Central memory CD8-positive, alpha-beta T cell (primary cell): ENCODE measurements around the gene PSMA7.

Experiments used
- ATAC-seq: fragments of 150-1000 bp; cut with Tn5 transposase; replicated peaks from 2 replicates; pipeline ENCODE4 v1.10.0; 2022; ENCODE audit warnings: mild to moderate bottlenecking, moderate FRiP score, moderate number of reproducible peaks; ENCODE audit not compliant: poor library complexity, severe bottlenecking; ENCODE audit errors: extremely low read depth
- DNase-seq, 2 donors: peaks; one replicate each; pipeline ENCODE4 v3.0.0; 2021; ENCODE audit warnings: low spot score in 2 of 2
- H3K27ac Mint-ChIP-seq: one replicate; pipeline ENCODE4 v1.8.0; 2022; ENCODE audit warnings: low read depth, mild to moderate bottlenecking, moderate library complexity, mixed read lengths
- H3K27me3 Mint-ChIP-seq: one replicate; pipeline ENCODE4 v1.8.0; 2022; ENCODE audit warnings: mixed read lengths
- H3K36me3 Mint-ChIP-seq: one replicate; pipeline ENCODE4 v1.8.0; 2022; ENCODE audit warnings: mild to moderate bottlenecking, moderate library complexity, mixed read lengths; ENCODE audit not compliant: insufficient read depth
- H3K4me1 Mint-ChIP-seq: one replicate; pipeline ENCODE4 v1.8.0; 2022; ENCODE audit warnings: mixed read lengths
- H3K4me3 Mint-ChIP-seq: one replicate; pipeline ENCODE4 v1.8.0; 2022; ENCODE audit warnings: mild to moderate bottlenecking, moderate library complexity, mixed read lengths
- H3K9me3 Mint-ChIP-seq: one replicate; pipeline ENCODE4 v1.8.0; 2022; ENCODE audit warnings: mixed read lengths

Gene PSMA7

GRCh38 chr20:62143081-62143956 is at the start of gene PSMA7, which contains the start of gene SS18L1:
Gene PSMA7, minus strand, starts transcription at chr20:62143394. Its CDS starts 91 bp downstream, at chr20:62143303.
Gene SS18L1, plus strand, starts transcription at chr20:62143769. Its CDS starts 52 bp downstream, at chr20:62143821.
- Mint-ChIP-seq H3K9me3 (no peaks in the 10 kb centered on the region), H3K36me3 (peaks cover 50% of the 10 kb centered on the region), H3K27ac (peak within 1 kb of the TSS; percentile 91), H3K27me3 (no peaks in the 10 kb centered on the region), H3K4me3 (peak within 1 kb of the TSS; percentile 81), H3K4me1 (peaks cover 47% of the 10 kb centered on the region)
- DNase-seq: peak; percentile 74 to 79
- ATAC-seq: peak; percentile 81

- ATAC-seq (no peak), DNase-seq (no peak)
- Mint-ChIP-seq H3K36me3 (peaks cover 32% of the 10 kb centered on the region), H3K4me3 (no peak overlapping the region), H3K27ac (peak overlapping the region; percentile 44), H3K27me3 (no peaks in the 10 kb centered on the region), H3K9me3 (no peaks in the 10 kb centered on the region), H3K4me1 (peaks cover 3% of the 10 kb centered on the region)
These were observed 49.4 kb upstream of the PSMA7 start for GRCh38 chr20:62192635-62193034.

GRCh38 chr20:62191781-62192559 is 48.8 kb upstream of the PSMA7 start:
- ATAC-seq: no peak
- Mint-ChIP-seq H3K36me3 (peaks cover 32% of the 10 kb centered on the region), H3K27me3 (no peaks in the 10 kb centered on the region), H3K27ac (no peak overlapping the region), H3K9me3 (no peaks in the 10 kb centered on the region), H3K4me3 (no peak overlapping the region), H3K4me1 (peaks cover 8% of the 10 kb centered on the region)
- no peak for DNase-seq

GRCh38 chr20:62190639-62191411 is 47.6 kb upstream of the PSMA7 start:
- ATAC-seq: no peak
- peaks cover 28% of the 10 kb centered on the region for H3K36me3 Mint-ChIP-seq

GRCh38 chr20:62186887-62187866 is 44.0 kb upstream of the PSMA7 start:
- DNase-seq (no peak), ATAC-seq (no peak)
- Mint-ChIP-seq H3K4me3 (no peak overlapping the region), H3K9me3 (no peaks in the 10 kb centered on the region), H3K27ac (no peak overlapping the region), H3K36me3 (peaks cover 24% of the 10 kb centered on the region), H3K27me3 (no peaks in the 10 kb centered on the region), H3K4me1 (peaks cover 33% of the 10 kb centered on the region)

More at GRCh38 chr20:62190639-62191411, 47.6 kb upstream of the PSMA7 start:
- Mint-ChIP-seq H3K27me3 (no peaks in the 10 kb centered on the region), H3K9me3 (no peaks in the 10 kb centered on the region), H3K27ac (no peak overlapping the region), H3K4me1 (peaks cover 17% of the 10 kb centered on the region), H3K4me3 (no peak overlapping the region)
- DNase-seq: no peak

GRCh38 chr20:62186096-62186426 is 42.9 kb upstream of the PSMA7 start:
- DNase-seq (no peak), ATAC-seq (no peak)
- Mint-ChIP-seq H3K27me3 (no peaks in the 10 kb centered on the region), H3K4me1 (peaks cover 38% of the 10 kb centered on the region), H3K4me3 (no peak overlapping the region), H3K36me3 (peaks cover 26% of the 10 kb centered on the region), H3K9me3 (no peaks in the 10 kb centered on the region), H3K27ac (no peak overlapping the region)

GRCh38 chr20:62183426-62184142 is 40.4 kb upstream of the PSMA7 start:
- peak overlapping the region; percentile 93 for H3K27ac Mint-ChIP-seq
- DNase-seq: no peak
- H3K27me3 Mint-ChIP-seq: no peaks in the 10 kb centered on the region
- peak overlapping the region; percentile 91 for H3K4me3 Mint-ChIP-seq
- no peaks in the 10 kb centered on the region for H3K9me3 Mint-ChIP-seq
- ATAC-seq: no peak
- peaks cover 22% of the 10 kb centered on the region for H3K36me3 Mint-ChIP-seq
- peaks cover 38% of the 10 kb centered on the region for H3K4me1 Mint-ChIP-seq

GRCh38 chr20:62182469-62183425 is 39.6 kb upstream of the PSMA7 start, which contains the start of gene MTG2:
Gene MTG2, plus strand, starts transcription at chr20:62183028. Its CDS starts 10,393 bp downstream, at chr20:62193421.
- no peaks in the 10 kb centered on the region for H3K9me3 Mint-ChIP-seq
- H3K27ac Mint-ChIP-seq: peak within 1 kb of the TSS; percentile 93
- peaks cover 36% of the 10 kb centered on the region for H3K4me1 Mint-ChIP-seq
- H3K36me3 Mint-ChIP-seq: peaks cover 22% of the 10 kb centered on the region
- ATAC-seq (peak; percentile 95), DNase-seq (peak; percentile 78 to 87)
- H3K4me3 Mint-ChIP-seq: peak within 1 kb of the TSS; percentile 91
- no peaks in the 10 kb centered on the region for H3K27me3 Mint-ChIP-seq

GRCh38 chr20:62181808-62182207 is 38.6 kb upstream of the PSMA7 start:
- H3K36me3 Mint-ChIP-seq: peaks cover 18% of the 10 kb centered on the region
- peak overlapping the region; percentile 93 for H3K27ac Mint-ChIP-seq
- H3K4me3 Mint-ChIP-seq: peak overlapping the region; percentile 91
- H3K27me3 Mint-ChIP-seq: no peaks in the 10 kb centered on the region
- no peaks in the 10 kb centered on the region for H3K9me3 Mint-ChIP-seq
- DNase-seq: no peak
- H3K4me1 Mint-ChIP-seq: peaks cover 29% of the 10 kb centered on the region
- ATAC-seq: no peak

- ATAC-seq: no peak
- H3K4me1 Mint-ChIP-seq: peaks cover 11% of the 10 kb centered on the region
These were observed 35.9 kb upstream of the PSMA7 start for GRCh38 chr20:62179162-62179504.

More at GRCh38 chr20:62179162-62179504, 35.9 kb upstream of the PSMA7 start:
- Mint-ChIP-seq H3K36me3 (peaks cover 15% of the 10 kb centered on the region), H3K27ac (no peak overlapping the region), H3K9me3 (no peaks in the 10 kb centered on the region), H3K27me3 (no peaks in the 10 kb centered on the region), H3K4me3 (no peak overlapping the region)
- DNase-seq: no peak
